DMS53 (cell line): ENCODE measurements around the gene NDUFB4.

Experiments
- DNase-seq: peaks from one replicate; lab custom pipeline; 2025; lab: John Stamatoyannopoulos, UW

The NDUFB4 gene

GRCh38 chr3:120596116-120596852 lies at the start of gene NDUFB4:
NDUFB4 (plus strand) TSS chr3:120596336; CDS start chr3:120596360, 24 bp downstream.
- DNase-seq, result peak; percentile 98

- no peak for DNase-seq
These were observed 45.6 kb upstream of the NDUFB4 start for GRCh38 chr3:120550546-120550945.

- no peak for DNase-seq
These were observed 43.7 kb upstream of the NDUFB4 start for GRCh38 chr3:120552184-120553172.

GRCh38 chr3:120554812-120555606 lies 41.1 kb upstream of the NDUFB4 start:
- no peak for DNase-seq

- no peak for DNase-seq
These were observed 40.3 kb upstream of the NDUFB4 start for GRCh38 chr3:120555657-120556509.

- no peak for DNase-seq
These were observed 39.0 kb upstream of the NDUFB4 start for GRCh38 chr3:120557115-120557514.

GRCh38 chr3:120558771-120559241 lies 37.3 kb upstream of the NDUFB4 start:
- peak; percentile 91 for DNase-seq

GRCh38 chr3:120559242-120560061 lies 36.7 kb upstream of the NDUFB4 start:
- DNase-seq, result peak; percentile 71

GRCh38 chr3:120560304-120561250 lies 35.6 kb upstream of the NDUFB4 start:
- DNase-seq, result no peak

- peak; percentile 80 for DNase-seq
These were observed 34.7 kb upstream of the NDUFB4 start for GRCh38 chr3:120561251-120562045.

GRCh38 chr3:120563356-120564022 lies 32.6 kb upstream of the NDUFB4 start:
- no peak for DNase-seq

GRCh38 chr3:120566243-120566975 lies 29.7 kb upstream of the NDUFB4 start:
- DNase-seq, result peak; percentile 76

GRCh38 chr3:120567370-120568201 lies 28.6 kb upstream of the NDUFB4 start:
- peak; percentile 62 for DNase-seq

- DNase-seq, result no peak
These were observed 28.0 kb upstream of the NDUFB4 start for GRCh38 chr3:120568202-120568531.

- no peak for DNase-seq
These were observed 27.5 kb upstream of the NDUFB4 start for GRCh38 chr3:120568598-120568997.
